Stomach smooth muscle (tissue), 2 donors: ENCODE data around the gene BICDL1.

ENCODE experiments used
- H3K27ac ChIP-seq: one replicate; pipeline ENCODE4 v1.7.0; 2013; ENCODE audit warnings: mild to moderate bottlenecking, low read length, inconsistent platforms
- H3K27me3 ChIP-seq, 2 donors: one replicate each; pipeline ENCODE4 v1.7.0; 2013; ENCODE audit warnings: low read length in 2 of 2; ENCODE audit not compliant: insufficient read depth in 2 of 2, control insufficient read depth in 1 of 2
- H3K36me3 ChIP-seq, 2 donors: one replicate each; pipeline ENCODE4 v1.7.0; 2013; ENCODE audit warnings: low read length in 2 of 2; ENCODE audit not compliant: control insufficient read depth in 2 of 2, insufficient read depth in 2 of 2
- H3K4me1 ChIP-seq: one replicate; pipeline ENCODE4 v1.7.0; 2013; ENCODE audit warnings: low read length; ENCODE audit not compliant: control insufficient read depth, insufficient read depth
- H3K4me3 ChIP-seq, 2 donors: one replicate each; pipeline ENCODE4 v1.7.0; 2013; ENCODE audit warnings: low read length in 2 of 2
- H3K9ac ChIP-seq, 2 donors: one replicate each; pipeline ENCODE4 v1.7.0; 2013; ENCODE audit warnings: low read length in 2 of 2, mild to moderate bottlenecking in 1 of 2
- H3K9me3 ChIP-seq, 2 donors: one replicate each; pipeline ENCODE4 v1.7.0; 2013; ENCODE audit warnings: low read length in 2 of 2; ENCODE audit not compliant: control insufficient read depth in 2 of 2
- donor health status: healthy.
- donor health status: Pancreatic carcinoma.

Gene BICDL1

GRCh38 chr12:120093592-120094355 is 104.7 kb downstream of the BICDL1 start:
- Histone ChIP-seq H3K27me3 (no peaks in the 10 kb centered on the region), H3K4me3 (no peak overlapping the region), H3K36me3 (peaks cover 22 to 25% of the 10 kb centered on the region in 2 donors), H3K4me1 (peaks cover 14% of the 10 kb centered on the region), H3K27ac (no peak overlapping the region), H3K9ac (no peak overlapping the region), H3K9me3 (no peaks in the 10 kb centered on the region)

GRCh38 chr12:120094485-120094884 is 105.4 kb downstream of the BICDL1 start:
- H3K27me3 ChIP-seq: no peaks in the 10 kb centered on the region
- H3K4me1 ChIP-seq: peaks cover 14% of the 10 kb centered on the region
- no peaks in the 10 kb centered on the region for H3K9me3 ChIP-seq
- H3K4me3 ChIP-seq: no peak overlapping the region
- H3K27ac ChIP-seq: no peak overlapping the region
- H3K9ac ChIP-seq: no peak overlapping the region
- H3K36me3 ChIP-seq: peaks cover 25% of the 10 kb centered on the region in 2 donors

- Histone ChIP-seq H3K9ac (no peak overlapping the region), H3K27ac (no peak overlapping the region), H3K4me1 (peaks cover 18% of the 10 kb centered on the region), H3K4me3 (no peak overlapping the region), H3K9me3 (no peaks in the 10 kb centered on the region), H3K27me3 (no peaks in the 10 kb centered on the region), H3K36me3 (peaks cover 25 to 29% of the 10 kb centered on the region in 2 donors)
Observed at GRCh38 chr12:120095331-120095730, 106.3 kb downstream of the BICDL1 start.

- peaks cover 25 to 29% of the 10 kb centered on the region in 2 donors for H3K36me3 ChIP-seq
- H3K4me1 ChIP-seq: peaks cover 22% of the 10 kb centered on the region
- no peak overlapping the region for H3K27ac ChIP-seq
- no peak overlapping the region for H3K9ac ChIP-seq
- no peak overlapping the region for H3K4me3 ChIP-seq
- H3K27me3 ChIP-seq: no peaks in the 10 kb centered on the region
- no peaks in the 10 kb centered on the region for H3K9me3 ChIP-seq
Observed at GRCh38 chr12:120095736-120096135, 106.7 kb downstream of the BICDL1 start.

GRCh38 chr12:120096671-120097202 is 107.7 kb downstream of the BICDL1 start:
- no peaks in the 10 kb centered on the region for H3K27me3 ChIP-seq
- no peak overlapping the region for H3K27ac ChIP-seq
- no peak overlapping the region for H3K9ac ChIP-seq
- peaks cover 25 to 29% of the 10 kb centered on the region in 2 donors for H3K36me3 ChIP-seq
- no peaks in the 10 kb centered on the region for H3K9me3 ChIP-seq
- peaks cover 30% of the 10 kb centered on the region for H3K4me1 ChIP-seq
- no peak overlapping the region for H3K4me3 ChIP-seq

GRCh38 chr12:120098756-120099470 is 109.9 kb downstream of the BICDL1 start:
- no peaks in the 10 kb centered on the region for H3K27me3 ChIP-seq

GRCh38 chr12:120099738-120100137 is 110.7 kb downstream of the BICDL1 start:
- Histone ChIP-seq H3K9ac (no peak overlapping the region), H3K27me3 (no peaks in the 10 kb centered on the region)

More at GRCh38 chr12:120098756-120099470, 109.9 kb downstream of the BICDL1 start:
- Histone ChIP-seq H3K27ac (no peak overlapping the region), H3K4me1 (peaks cover 30% of the 10 kb centered on the region), H3K4me3 (no peak overlapping the region), H3K9ac (no peak overlapping the region), H3K36me3 (peaks cover 33 to 34% of the 10 kb centered on the region in 2 donors), H3K9me3 (no peaks in the 10 kb centered on the region)

GRCh38 chr12:120100630-120101029 is 111.6 kb downstream of the BICDL1 start:
- peaks cover 34 to 37% of the 10 kb centered on the region in 2 donors for H3K36me3 ChIP-seq
- peak overlapping the region in 1 of 2 donors; percentile 22 for H3K4me3 ChIP-seq
- no peaks in the 10 kb centered on the region for H3K9me3 ChIP-seq
- peak overlapping the region; percentile 49 for H3K27ac ChIP-seq
- no peak overlapping the region for H3K9ac ChIP-seq
- H3K27me3 ChIP-seq: no peaks in the 10 kb centered on the region
- H3K4me1 ChIP-seq: peaks cover 21% of the 10 kb centered on the region

More at GRCh38 chr12:120099738-120100137, 110.7 kb downstream of the BICDL1 start:
- peaks cover 23% of the 10 kb centered on the region for H3K4me1 ChIP-seq
- no peak overlapping the region for H3K4me3 ChIP-seq
- H3K27ac ChIP-seq: peak overlapping the region; percentile 18
- no peaks in the 10 kb centered on the region for H3K9me3 ChIP-seq
- peaks cover 32 to 34% of the 10 kb centered on the region in 2 donors for H3K36me3 ChIP-seq

- H3K4me3 ChIP-seq: peak overlapping the region in 1 of 2 donors; percentile 22
- H3K36me3 ChIP-seq: peaks cover 33 to 37% of the 10 kb centered on the region in 2 donors
- H3K27ac ChIP-seq: peak overlapping the region; percentile 49
- H3K4me1 ChIP-seq: peaks cover 21% of the 10 kb centered on the region
- no peaks in the 10 kb centered on the region for H3K9me3 ChIP-seq
- H3K9ac ChIP-seq: peak overlapping the region in 1 of 2 donors; percentile 15
- no peaks in the 10 kb centered on the region for H3K27me3 ChIP-seq
Observed at GRCh38 chr12:120101182-120101581, 112.1 kb downstream of the BICDL1 start.

- Histone ChIP-seq H3K27ac (peak overlapping the region; percentile 49), H3K36me3 (peaks cover 29 to 34% of the 10 kb centered on the region in 2 donors)
Observed at GRCh38 chr12:120101617-120102016, 112.6 kb downstream of the BICDL1 start.

More at GRCh38 chr12:120101617-120102016, 112.6 kb downstream of the BICDL1 start:
- Histone ChIP-seq H3K4me1 (peaks cover 21% of the 10 kb centered on the region), H3K4me3 (peak overlapping the region in 1 of 2 donors; percentile 1), H3K9me3 (no peaks in the 10 kb centered on the region), H3K9ac (peak overlapping the region in 1 of 2 donors; percentile 15), H3K27me3 (no peaks in the 10 kb centered on the region)
